K562 (cell line): Measurements from ENCODE around the gene TIPARP. TPM values are rescaled to one million over a fixed set of nuclear protein-coding genes. Genes with fewer than 3 reads are reported as not detected.

Experiments
- ATAC-seq: fragments of 200-7000 bp; cut with Tn5 transposase; 3 replicates; pipeline ENCODE4 v1.9.1; 2020; ENCODE audit warnings: moderate library complexity
- BruUV-seq: library from RNA; stranded (reverse); fragments of 400-500 nt; replicated peaks from 2 replicates; lab custom pipeline; 2021; lab: Mats Ljungman, UMichigan
- CTCF ChIA-PET: fragments of 300-600 bp; formaldehyde crosslinking; extraction: SDS; loops from one replicate; lab custom pipeline; 2021; ENCODE audit warnings: low intra/inter-chr PET ratio; lab: Yijun Ruan, JAX
- POLR2A ChIA-PET: fragments of 300-600, 350-650 bp; sonication (Branson Sonifier 250); formaldehyde crosslinking; extraction: SDS; loops from one replicate; lab custom pipeline; 2021; ENCODE audit warnings: antibody characterized with exemption, inconsistent platforms; lab: Yijun Ruan, JAX
- DNase-seq, 4 experiments: peaks; one replicate each; pipeline versions ENCODE4 v3.0.0 to v3.0.0-alpha.2; 2011 to 2018; ENCODE audit warnings: low spot score in 3 of 4, mixed read lengths in 3 of 4; ENCODE audit errors: extremely low read depth in 1 of 4
- FAIRE-seq: peaks from 2 replicates; lab custom pipeline; 2011; peaks lifted over from hg19 to GRCh38; lab: Jason Lieb, UNC
- H2AFZ ChIP-seq: 2 replicates; pipeline ENCODE4 v1.6.0; 2011; ENCODE audit warnings: low read depth, low read length, control low read depth, inconsistent platforms
- H3K27ac ChIP-seq: fragments of 200-600 bp; 3 replicates; pipeline ENCODE4 v1.8.0; 2011; ENCODE audit warnings: low read depth, mild to moderate bottlenecking, control low read depth, inconsistent platforms, low read length, moderate library complexity, mixed read lengths; ENCODE audit errors: extremely low read depth
- H3K27me3 ChIP-seq, 2 experiments: fragments of 300-600 bp in 1 of 2; 2 replicates in 1 of 2; 3 replicates in 1 of 2; pipeline versions ENCODE4 v1.6.0 to v1.8.0; 2011; ENCODE audit warnings: inconsistent platforms in 2 of 2, low read length in 2 of 2, mild to moderate bottlenecking in 1 of 2, mixed read lengths in 1 of 2, moderate library complexity in 1 of 2; ENCODE audit not compliant: control insufficient read depth in 2 of 2, insufficient read depth in 2 of 2
- H3K36me3 ChIP-seq: fragments of 300-600 bp; 3 replicates; pipeline ENCODE4 v1.8.0; 2011; ENCODE audit warnings: mild to moderate bottlenecking, low read length, inconsistent platforms; ENCODE audit not compliant: control insufficient read depth, insufficient read depth
- H3K4me1 ChIP-seq, 2 experiments: fragments of 200-600 bp in 1 of 2; replicated peaks in 1 of 2; 2 replicates in 1 of 2; 3 replicates in 1 of 2; pipeline versions ENCODE4 v1.5.1 to v1.8.0; 2011; ENCODE audit warnings: inconsistent platforms in 2 of 2, low read length in 2 of 2, mild to moderate bottlenecking in 1 of 2, mixed read lengths in 1 of 2, moderate library complexity in 1 of 2; ENCODE audit not compliant: control insufficient read depth in 2 of 2, insufficient read depth in 2 of 2
- H3K4me2 ChIP-seq: 2 replicates; pipeline ENCODE4 v1.6.1; 2011; ENCODE audit warnings: low read length, control low read depth, inconsistent platforms, mixed read lengths; ENCODE audit not compliant: insufficient read depth
- H3K4me3 ChIP-seq: fragments of 200-600 bp; sonication (generic), shearing (Covaris generic); 2 replicates; pipeline ENCODE4 v1.5.1; 2016; ENCODE audit warnings: control low read depth, inconsistent platforms
- H3K79me2 ChIP-seq: fragments of 200-600 bp; 3 replicates; pipeline ENCODE4 v1.8.0; 2011; ENCODE audit warnings: low read length, inconsistent platforms; ENCODE audit not compliant: control insufficient read depth, insufficient read depth
- H3K9ac ChIP-seq, 2 experiments: 2 replicates each; pipeline versions ENCODE4 v1.6.0 to v1.6.1; 2011; ENCODE audit warnings: low read depth in 2 of 2, low read length in 2 of 2, control low read depth in 1 of 2, inconsistent platforms in 1 of 2, mild to moderate bottlenecking in 1 of 2, mixed read lengths in 1 of 2; ENCODE audit not compliant: insufficient read depth in 1 of 2
- H3K9me1 ChIP-seq: one replicate; pipeline ENCODE4 v1.6.0; 2011; ENCODE audit warnings: inconsistent platforms, mild to moderate bottlenecking, low read length, moderate library complexity; ENCODE audit not compliant: control insufficient read depth, insufficient read depth
- H3K9me3 ChIP-seq: replicated peaks from 2 replicates; pipeline ENCODE4 v1.5.1; 2011; ENCODE audit warnings: low read depth, low read length, inconsistent platforms; ENCODE audit not compliant: control insufficient read depth, insufficient read depth
- H4K20me1 ChIP-seq: replicated peaks from 2 replicates; pipeline ENCODE4 v1.6.1; 2011; ENCODE audit warnings: low read length, inconsistent platforms, mixed read lengths; ENCODE audit not compliant: control insufficient read depth, insufficient read depth
- ASH1L ChIP-seq: fragments of 450-650 bp; IDR thresholded peaks from 2 replicates; pipeline ENCODE4 v1.6.1; 2018; ENCODE audit warnings: borderline replicate concordance, mild to moderate bottlenecking, low read depth; ENCODE audit not compliant: partially characterized antibody
- CBFA2T3 ChIP-seq: fragments of 450-650 bp; IDR thresholded peaks from 2 replicates; pipeline ENCODE4 v1.6.1; 2017
- CC2D1A ChIP-seq: fragments of 450-650 bp; IDR thresholded peaks from 2 replicates; pipeline ENCODE4 v1.6.1; 2017; ENCODE audit warnings: mild to moderate bottlenecking
- CCAR2 ChIP-seq: fragments of 200-400 bp; formaldehyde crosslinking; IDR thresholded peaks from 2 replicates; pipeline ENCODE4 v1.6.1; 2017; ENCODE audit warnings: mild to moderate bottlenecking, low read depth, low read length
- CXXC5 ChIP-seq: fragments of 250-450 bp; sonication (Bioruptor Pico); IDR thresholded peaks from 2 replicates; pipeline ENCODE4 v1.8.0; 2022; ENCODE audit warnings: inconsistent platforms, mild to moderate bottlenecking, moderate library complexity
- E2F3 ChIP-seq: fragments of 250-450 bp; sonication (Bioruptor Pico); IDR thresholded peaks from 2 replicates; pipeline ENCODE4 v1.4.0; 2020; ENCODE audit warnings: mild to moderate bottlenecking
- FOS ChIP-seq: IDR thresholded peaks from 3 replicates; pipeline ENCODE4 v1.6.1; 2011; ENCODE audit not compliant: insufficient read length; ENCODE audit errors: extremely low read depth
- GABPA ChIP-seq: fragments of 200-800 bp; sonication (Bioruptor generic); conservative IDR thresholded peaks from 2 replicates; pipeline ENCODE4 v1.6.1; 2016; ENCODE audit warnings: low read depth, missing genetic modification characterization, missing compliant biosample characterization
- MEIS2 ChIP-seq: fragments of 450-650 bp; IDR thresholded peaks from 2 replicates; pipeline ENCODE4 v1.6.1; 2014; ENCODE audit warnings: mild to moderate bottlenecking; ENCODE audit not compliant: partially characterized antibody
- MIER1 ChIP-seq: fragments of 450-650 bp; IDR thresholded peaks from 2 replicates; pipeline ENCODE4 v1.6.1; 2016; ENCODE audit warnings: antibody characterized with exemption, mild to moderate bottlenecking, low read depth
- NCOA1 ChIP-seq: fragments of 450-650 bp; IDR thresholded peaks from 2 replicates; pipeline ENCODE4 v1.6.1; 2016; ENCODE audit warnings: low read depth
- RBM14 ChIP-seq: fragments of 200-400 bp; formaldehyde crosslinking; IDR thresholded peaks from 2 replicates; pipeline ENCODE4 v1.6.1; 2018; ENCODE audit warnings: low read depth, mild to moderate bottlenecking, low read length, moderate library complexity, borderline replicate concordance; ENCODE audit not compliant: insufficient read depth
- RCOR1 ChIP-seq, 2 experiments: IDR thresholded peaks; 2 replicates each; pipeline ENCODE4 v1.6.1; 2012; ENCODE audit warnings: low read depth in 2 of 2, low read length in 2 of 2, borderline replicate concordance in 1 of 2, improper control_type of control experiment in 1 of 2
- SIN3A ChIP-seq, 2 experiments: fragments of 150-350 bp in 1 of 2; IDR thresholded peaks; 2 replicates each; pipeline ENCODE4 v1.6.1; 2011 to 2016; ENCODE audit warnings: borderline replicate concordance in 2 of 2, low read depth in 2 of 2, low read length in 2 of 2, mild to moderate bottlenecking in 2 of 2, moderate library complexity in 2 of 2; ENCODE audit not compliant: control insufficient read depth in 1 of 2
- TAF1 ChIP-seq: IDR thresholded peaks from 2 replicates; pipeline ENCODE4 v1.6.1; 2011; ENCODE audit warnings: mild to moderate bottlenecking, low read length, moderate library complexity; ENCODE audit not compliant: insufficient read depth, control insufficient read depth, severe bottlenecking; ENCODE audit errors: extremely low read depth
- ZC3H4 ChIP-seq: sonication (generic); formaldehyde crosslinking; IDR thresholded peaks from 2 replicates; pipeline ENCODE4 v1.9.0; 2021; ENCODE audit warnings: missing genetic modification reagents, borderline replicate concordance
- ZNF165 ChIP-seq: fragments of 250-450 bp; sonication (Bioruptor Pico); IDR thresholded peaks from 2 replicates; pipeline ENCODE4 v1.4.0; 2020; ENCODE audit warnings: borderline replicate concordance
- ZNF232 ChIP-seq: sonication (generic); formaldehyde crosslinking; IDR thresholded peaks from 2 replicates; pipeline ENCODE4 v1.8.0; 2022; ENCODE audit warnings: mild to moderate bottlenecking, missing genetic modification reagents
- WGBS: fragments of 100-300 bp; shearing (Covaris generic); methylation state at CpG from one replicate; pipeline ENCODE4 v1.1.6; 2016; ENCODE audit warnings: low coverage, mixed read lengths; ENCODE audit not compliant: insufficient coverage; ENCODE audit errors: missing lambda C conversion rate; 5-methylcytosine and 5-hydroxymethylcytosine counted together
- in situ Hi-C: fragments of 300-500 bp; cut with MboI; formaldehyde crosslinking; loops from 4 replicates; pipeline ENCODE4 v1.15.0; 2018; ENCODE audit warnings: inconsistent platforms, mixed read lengths
- intact Hi-C: fragments of 100-400 bp; cut with micrococcal nuclease; formaldehyde crosslinking; loops from 2 replicates; pipeline ENCODE4 v1.14.2; 2022
- polyA plus RNA-seq, 8 experiments: library from polyadenylated mRNA; depleted of rRNA in 4 of 8; stranded (reverse) in 5 of 8; unstranded in 3 of 8; fragments of >200 nt; fragmentation: Nextera tagmentation in 2 of 8; fragmentation: Illumina TruSeq in 1 of 8; extraction: Ambion mirVana in 2 of 8; extraction: Trizol in 1 of 8; gene quantifications; 2 replicates each; pipeline versions ENCODE4 v1.2.1 to v1.2.3, GENCODE V29; 2011 to 2014; ENCODE audit warnings: inconsistent platforms in 1 of 8, missing spikeins in 1 of 8
- total RNA-seq, 7 experiments: library from RNA; depleted of rRNA in 6 of 7; stranded (reverse); fragments of >200 nt in 6 of 7; fragmentation: Illumina TruSeq in 2 of 7; extraction: Trizol in 2 of 7; gene quantifications; 2 replicates each; pipeline versions ENCODE4 v1.2.1 to v1.2.3, GENCODE V29; 2011 to 2021; ENCODE audit warnings: low replicate concordance in 1 of 7
- TF ChIP-seq, protein P1 (sequence below): fragments of 450-650 bp; IDR thresholded peaks from 2 replicates; pipeline ENCODE4 v1.6.1; 2016; ENCODE audit warnings: low read depth, mild to moderate bottlenecking, moderate library complexity
- TF ChIP-seq, protein P2 (sequence below): fragments of 250-450 bp; sonication (Bioruptor Pico); IDR thresholded peaks from 2 replicates; pipeline ENCODE4 v1.5.0; 2020; ENCODE audit warnings: mild to moderate bottlenecking, borderline replicate concordance

Gene TIPARP
- total and polyA plus RNA-seq, 9 of the 15 experiments (the other 6 are each of a cell fraction or from before 2014, with no cell fraction given): 2.4 to 29.4 (median 15.1) TPM

DNA sequence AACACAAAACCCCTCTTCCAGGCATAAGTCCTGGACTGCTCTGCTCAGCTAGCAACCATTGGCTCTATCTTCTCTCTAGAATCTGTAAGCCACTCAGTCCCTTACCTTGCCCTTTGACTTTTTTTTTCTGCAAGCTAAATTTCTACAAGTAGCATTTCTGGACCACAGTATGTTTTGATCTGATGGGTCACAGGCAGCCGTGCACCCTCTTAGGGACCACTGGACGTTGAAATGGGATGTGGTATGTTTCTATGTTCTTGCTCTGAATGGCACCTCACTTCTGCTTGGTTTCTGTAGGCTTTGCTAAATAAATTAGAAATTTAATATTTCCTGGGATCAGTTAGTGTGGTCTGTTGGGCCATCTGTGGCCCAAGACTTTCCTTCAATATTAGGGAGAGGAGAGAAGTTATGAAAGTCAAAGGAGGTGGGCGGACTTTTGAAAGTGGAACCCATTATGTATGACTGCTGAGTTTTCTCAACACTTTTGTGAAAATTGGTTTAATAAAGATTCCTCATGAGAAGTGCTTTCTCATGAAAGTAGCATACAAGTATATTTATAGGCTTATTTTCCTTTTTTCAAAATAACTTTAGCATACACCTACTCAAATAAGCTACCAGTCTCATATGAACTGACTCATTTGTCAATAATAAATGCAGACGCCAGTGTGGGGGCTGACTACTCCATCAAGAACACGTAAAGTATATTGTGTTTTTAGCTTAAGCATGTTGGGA lies 18.4 kb upstream of the TIPARP start:
- no peak overlapping the region for H3K9ac ChIP-seq
- H3K4me3 ChIP-seq: no peak overlapping the region
- H3K27ac ChIP-seq: no peak overlapping the region
- no peaks in the 10 kb centered on the region for H3K36me3 ChIP-seq
- ChIA-PET POLR2A (interaction anchor here (0.5 to 1.6 kb wide), 6 partner anchors 9 to 135 kb away, joined by 3 to 5 read pairs (median 4); no protein-coding TSS in a partner anchor), CTCF (no interaction called here)
- no peaks in the 10 kb centered on the region for H3K9me3 ChIP-seq
- no peaks in the 10 kb centered on the region; a peak in 2 of 5 replicates for H3K4me1 ChIP-seq
- FAIRE-seq (no peak), DNase-seq (no peak), ATAC-seq (no peak)
- no peak for TF ChIP-seq GABPA (tag)
- TF ChIP-seq SIN3A (IDR thresholded peaks at IDR 0.05; ENCODE audit: borderline replicate concordance in 2 of 2, control insufficient read depth in 1 of 2, low read depth in 2 of 2, low read length in 2 of 2): no peak
- TF ChIP-seq CBFA2T3: no peak
- no peak for TF ChIP-seq TAF1
- no peak for TF ChIP-seq RBM14
- TF ChIP-seq, protein P1, sequence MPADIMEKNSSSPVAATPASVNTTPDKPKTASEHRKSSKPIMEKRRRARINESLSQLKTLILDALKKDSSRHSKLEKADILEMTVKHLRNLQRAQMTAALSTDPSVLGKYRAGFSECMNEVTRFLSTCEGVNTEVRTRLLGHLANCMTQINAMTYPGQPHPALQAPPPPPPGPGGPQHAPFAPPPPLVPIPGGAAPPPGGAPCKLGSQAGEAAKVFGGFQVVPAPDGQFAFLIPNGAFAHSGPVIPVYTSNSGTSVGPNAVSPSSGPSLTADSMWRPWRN: no peak
- no peak for TF ChIP-seq NCOA1
- TF ChIP-seq, protein P2, sequence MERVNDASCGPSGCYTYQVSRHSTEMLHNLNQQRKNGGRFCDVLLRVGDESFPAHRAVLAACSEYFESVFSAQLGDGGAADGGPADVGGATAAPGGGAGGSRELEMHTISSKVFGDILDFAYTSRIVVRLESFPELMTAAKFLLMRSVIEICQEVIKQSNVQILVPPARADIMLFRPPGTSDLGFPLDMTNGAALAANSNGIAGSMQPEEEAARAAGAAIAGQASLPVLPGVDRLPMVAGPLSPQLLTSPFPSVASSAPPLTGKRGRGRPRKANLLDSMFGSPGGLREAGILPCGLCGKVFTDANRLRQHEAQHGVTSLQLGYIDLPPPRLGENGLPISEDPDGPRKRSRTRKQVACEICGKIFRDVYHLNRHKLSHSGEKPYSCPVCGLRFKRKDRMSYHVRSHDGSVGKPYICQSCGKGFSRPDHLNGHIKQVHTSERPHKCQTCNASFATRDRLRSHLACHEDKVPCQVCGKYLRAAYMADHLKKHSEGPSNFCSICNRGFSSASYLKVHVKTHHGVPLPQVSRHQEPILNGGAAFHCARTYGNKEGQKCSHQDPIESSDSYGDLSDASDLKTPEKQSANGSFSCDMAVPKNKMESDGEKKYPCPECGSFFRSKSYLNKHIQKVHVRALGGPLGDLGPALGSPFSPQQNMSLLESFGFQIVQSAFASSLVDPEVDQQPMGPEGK (CRISPR knock-in tag): no peak
- no peak for TF ChIP-seq CCAR2
- no peak for TF ChIP-seq E2F3 (CRISPR knock-in tag)
- no peak for TF ChIP-seq ZNF232 (CRISPR knock-in tag)
- TF ChIP-seq ASH1L: no peak
- no peak for TF ChIP-seq FOS
- no peak for TF ChIP-seq ZNF165
- TF ChIP-seq CXXC5 (CRISPR knock-in tag): no peak
- TF ChIP-seq ZC3H4 (CRISPR knock-in tag): no peak
- TF ChIP-seq CC2D1A: no peak
- no peak for TF ChIP-seq MIER1
- TF ChIP-seq RCOR1 (IDR thresholded peaks at IDR 0.05; ENCODE audit: borderline replicate concordance in 1 of 2, low read depth in 2 of 2, low read length in 2 of 2): no peak
- no peak for TF ChIP-seq MEIS2
- in situ Hi-C loops: loop anchor here (25.0 kb wide), 1 partner anchor 644 kb away; no protein-coding TSS in a partner anchor
- H3K79me2 ChIP-seq: no peaks in the 10 kb centered on the region
- peak overlapping the region; percentile 27 for H2AFZ ChIP-seq
- no TSS peak for BruUV-seq
- H4K20me1 ChIP-seq: no peaks in the 10 kb centered on the region
- intact Hi-C loops: no loop called here
- no peaks in the 10 kb centered on the region for H3K27me3 ChIP-seq
- no peaks in the 10 kb centered on the region for H3K9me1 ChIP-seq
- no peak overlapping the region for H3K4me2 ChIP-seq
- 56% methylated on average over 5 of the region's 5 CpGs for WGBS
